H1 (cell line): Measurements from ENCODE around the gene CACNG7. TPM values are rescaled to one million over a fixed set of nuclear protein-coding genes. Genes with fewer than 3 reads are reported as not detected.
"Not testable (repeated sequence)": the region's sequence is repeated elsewhere in the genome, so short reads cannot be mapped to it uniquely, and the experiment has no call there.

ENCODE experiments used
- CTCF ChIA-PET: fragments of 300-600 bp; sonication (Branson Sonifier 250); formaldehyde crosslinking; loops from one replicate; lab custom pipeline; 2021; ENCODE audit not compliant: partially characterized antibody; lab: Charles Lee
- POLR2A ChIA-PET: fragments of 300-600 bp; sonication (Branson Sonifier 250); formaldehyde crosslinking; loops from one replicate; lab custom pipeline; 2021; ENCODE audit warnings: inconsistent platforms; ENCODE audit not compliant: partially characterized antibody; lab: Charles Lee
- DNase-seq, 2 experiments: peaks; one replicate each; pipeline versions ENCODE4 v3.0.0 to v3.0.0-alpha.2; 2010 to 2022; ENCODE audit warnings: low spot score in 2 of 2, low read depth in 1 of 2, mixed read lengths in 1 of 2
- FAIRE-seq: peaks from 2 replicates; lab custom pipeline; 2011; peaks lifted over from hg19 to GRCh38; lab: Jason Lieb, UNC
- H2AFZ ChIP-seq: 2 replicates; pipeline ENCODE4 v1.8.1; 2012; ENCODE audit warnings: low read length, inconsistent platforms
- H2AK5ac ChIP-seq: 2 replicates; pipeline ENCODE4 v1.6.1; 2013; ENCODE audit warnings: low read depth, low read length
- H2BK120ac ChIP-seq: replicated peaks from 2 replicates; pipeline ENCODE3; 2013; ENCODE audit warnings: low read depth, low read length, inconsistent platforms
- H2BK12ac ChIP-seq: 2 replicates; pipeline ENCODE4 v1.6.1; 2013; ENCODE audit warnings: low read depth, low read length
- H2BK15ac ChIP-seq: 2 replicates; pipeline ENCODE4 v1.6.1; 2013; ENCODE audit warnings: low read length
- H2BK20ac ChIP-seq: 2 replicates; pipeline ENCODE4 v1.6.1; 2013; ENCODE audit warnings: low read length
- H2BK5ac ChIP-seq: 2 replicates; pipeline ENCODE4 v1.6.1; 2013; ENCODE audit warnings: low read depth, low read length
- H3K14ac ChIP-seq: 2 replicates; pipeline ENCODE4 v1.6.1; 2013; ENCODE audit warnings: inconsistent platforms; ENCODE audit not compliant: insufficient read length
- H3K18ac ChIP-seq: 2 replicates; pipeline ENCODE4 v1.6.1; 2013; ENCODE audit warnings: low read length; ENCODE audit errors: extremely low read depth
- H3K23ac ChIP-seq: 2 replicates; pipeline ENCODE4 v1.6.1; 2013; ENCODE audit warnings: inconsistent platforms; ENCODE audit not compliant: insufficient read length
- H3K23me2 ChIP-seq: 2 replicates; pipeline ENCODE4 v1.6.1; 2013; ENCODE audit warnings: low read depth, low read length
- H3K27ac ChIP-seq: 2 replicates; pipeline ENCODE4 v1.6.1; 2011; ENCODE audit warnings: low read depth, low read length, inconsistent platforms
- H3K27me3 ChIP-seq, 4 experiments: replicated peaks in 1 of 4; 1 replicate in 1 of 4; 2 replicates in 3 of 4; pipeline versions ENCODE4 v1.6.1 to v1.8.1; 2011 to 2013; ENCODE audit warnings: low read length in 3 of 4, mild to moderate bottlenecking in 3 of 4, inconsistent platforms in 2 of 4, mixed read lengths in 2 of 4, moderate library complexity in 1 of 4; ENCODE audit not compliant: control insufficient read depth in 3 of 4, insufficient read depth in 3 of 4; ENCODE audit errors: extremely low read depth in 1 of 4
- H3K36me3 ChIP-seq, 4 experiments: 2 replicates each; pipeline versions ENCODE4 v1.6.1 to v1.8.1; 2011 to 2013; ENCODE audit warnings: mild to moderate bottlenecking in 4 of 4, low read length in 3 of 4, moderate library complexity in 2 of 4, control low read depth in 1 of 4, inconsistent platforms in 1 of 4; ENCODE audit not compliant: insufficient read depth in 4 of 4, control insufficient read depth in 2 of 4
- H3K4ac ChIP-seq: replicated peaks from 2 replicates; pipeline ENCODE3; 2013; ENCODE audit warnings: low read length, low read depth, mixed read lengths, inconsistent platforms; ENCODE audit not compliant: insufficient read length
- H3K4me1 ChIP-seq, 4 experiments: replicated peaks in 1 of 4; 1 replicate in 1 of 4; 2 replicates in 3 of 4; pipeline versions ENCODE4 v1.6.1 to v1.8.1; 2011 to 2013; ENCODE audit warnings: low read length in 3 of 4, inconsistent platforms in 2 of 4, mixed read lengths in 1 of 4; ENCODE audit not compliant: insufficient read depth in 4 of 4, control insufficient read depth in 3 of 4
- H3K4me2 ChIP-seq, 2 experiments: 2 replicates each; pipeline versions ENCODE4 v1.6.1 to v1.8.1; 2011 to 2013; ENCODE audit warnings: low read depth in 2 of 2, low read length in 2 of 2, control low read depth in 1 of 2, inconsistent platforms in 1 of 2, mild to moderate bottlenecking in 1 of 2; ENCODE audit not compliant: insufficient read depth in 1 of 2
- H3K4me3 ChIP-seq, 4 experiments: fragments of 200-600, 300-600 bp in 1 of 4; sonication (generic), shearing (Covaris generic), sonication (Bioruptor Twin) in 1 of 4; 2 replicates each; pipeline versions ENCODE4 v1.5.1 to v1.8.1; 2011 to 2016; ENCODE audit warnings: low read length in 4 of 4, low read depth in 3 of 4, control low read depth in 2 of 4, inconsistent platforms in 2 of 4, mild to moderate bottlenecking in 2 of 4, mixed read lengths in 1 of 4, moderate library complexity in 1 of 4; ENCODE audit not compliant: insufficient read depth in 2 of 4; ENCODE audit errors: extremely low read depth in 1 of 4
- H3K56ac ChIP-seq: replicated peaks from 2 replicates; pipeline ENCODE3; 2013; ENCODE audit warnings: low read depth, mild to moderate bottlenecking, mixed read lengths, low read length, inconsistent platforms; ENCODE audit not compliant: insufficient read length
- H3K79me1 ChIP-seq: 2 replicates; pipeline ENCODE4 v1.6.1; 2013; ENCODE audit warnings: low read depth, low read length, control low read depth
- H3K79me2 ChIP-seq, 2 experiments: 2 replicates each; pipeline versions ENCODE4 v1.6.1 to v1.8.1; 2012 to 2013; ENCODE audit warnings: low read length in 2 of 2, mild to moderate bottlenecking in 2 of 2, inconsistent platforms in 1 of 2; ENCODE audit not compliant: insufficient read depth in 2 of 2, control insufficient read depth in 1 of 2
- H3K9ac ChIP-seq, 4 experiments: replicated peaks in 1 of 4; 1 replicate in 1 of 4; 2 replicates in 3 of 4; pipeline versions ENCODE4 v1.6.1 to v1.8.1; 2011 to 2013; ENCODE audit warnings: low read depth in 3 of 4, low read length in 3 of 4, control low read depth in 2 of 4, mild to moderate bottlenecking in 2 of 4, moderate library complexity in 2 of 4, inconsistent platforms in 1 of 4; ENCODE audit errors: extremely low read depth in 1 of 4
- H3K9me3 ChIP-seq, 2 experiments: 2 replicates each; pipeline versions ENCODE4 v1.6.1 to v1.8.1; 2012 to 2013; ENCODE audit warnings: mild to moderate bottlenecking in 2 of 2, moderate library complexity in 2 of 2, control low read depth in 1 of 2, inconsistent platforms in 1 of 2, low read depth in 1 of 2, low read length in 1 of 2, mixed read lengths in 1 of 2; ENCODE audit not compliant: insufficient read depth in 2 of 2
- H4K20me1 ChIP-seq, 2 experiments: replicated peaks in 1 of 2; 2 replicates each; pipeline versions ENCODE3 to v1.8.1; 2011 to 2013; ENCODE audit warnings: inconsistent platforms in 2 of 2, low read length in 2 of 2, mild to moderate bottlenecking in 1 of 2; ENCODE audit not compliant: insufficient read depth in 2 of 2, control insufficient read depth in 1 of 2
- H4K5ac ChIP-seq: 2 replicates; pipeline ENCODE4 v1.6.1; 2013; ENCODE audit warnings: low read length, low read depth, mixed read lengths, inconsistent platforms; ENCODE audit not compliant: insufficient read length
- H4K8ac ChIP-seq: 2 replicates; pipeline ENCODE4 v1.8.0; 2013; ENCODE audit warnings: mild to moderate bottlenecking, moderate library complexity, low read length, inconsistent platforms; ENCODE audit not compliant: insufficient read depth; ENCODE audit errors: extremely low read depth
- H4K91ac ChIP-seq: replicated peaks from 2 replicates; pipeline ENCODE3; 2013; ENCODE audit warnings: low read length, mixed read lengths, inconsistent platforms; ENCODE audit not compliant: insufficient read length
- CBX5 ChIP-seq: fragments of 300-800, 300-1000 bp; sonication (generic); IDR thresholded peaks from 2 replicates; pipeline ENCODE4 v1.7.1; 2016; ENCODE audit warnings: antibody characterized with exemption, low read length, low read depth
- CBX8 ChIP-seq: fragments of 300-800, 300-1000 bp; sonication (generic); IDR thresholded peaks from 2 replicates; pipeline ENCODE4 v1.7.1; 2016; ENCODE audit warnings: low read depth, low read length, borderline replicate concordance
- EZH2 ChIP-seq: fragments of 200-600 bp; sonication (generic); IDR thresholded peaks from 2 replicates; pipeline ENCODE4 v1.7.1; 2012; ENCODE audit warnings: low read depth, mild to moderate bottlenecking, moderate library complexity, low read length, inconsistent platforms; ENCODE audit not compliant: severe bottlenecking
- HDAC2 ChIP-seq, 2 experiments: fragments of 300-600 bp in 1 of 2; sonication (generic) in 1 of 2; IDR thresholded peaks; 2 replicates each; pipeline ENCODE4 v1.6.1; 2011 to 2012; ENCODE audit warnings: low read depth in 2 of 2, low read length in 2 of 2, mild to moderate bottlenecking in 2 of 2, moderate library complexity in 2 of 2, borderline replicate concordance in 1 of 2, inconsistent platforms in 1 of 2
- KDM1A ChIP-seq: fragments of 200-600, 300-600 bp; sonication (generic); IDR thresholded peaks from 2 replicates; pipeline ENCODE4 v1.7.1; 2016; ENCODE audit warnings: mild to moderate bottlenecking, low read length, borderline replicate concordance
- RAD21 ChIP-seq, 2 experiments: IDR thresholded peaks in 1 of 2; conservative IDR thresholded peaks in 1 of 2; 2 replicates each; pipeline ENCODE4 v1.6.1; 2011; ENCODE audit warnings: low read depth in 2 of 2, low read length in 2 of 2, improper control_type of control experiment in 1 of 2, inconsistent platforms in 1 of 2, mild to moderate bottlenecking in 1 of 2, moderate library complexity in 1 of 2
- SAP30 ChIP-seq: fragments of 300-600 bp; sonication (generic); IDR thresholded peaks from 2 replicates; pipeline ENCODE4 v1.7.1; 2012; ENCODE audit warnings: low read length, moderate library complexity, mild to moderate bottlenecking, inconsistent platforms; ENCODE audit not compliant: insufficient read depth, insufficient replicate concordance
- TBP ChIP-seq: IDR thresholded peaks from 2 replicates; pipeline ENCODE4 v1.6.1; 2011; ENCODE audit warnings: low read depth, low read length, improper control_type of control experiment
- TEAD4 ChIP-seq: IDR thresholded peaks from 2 replicates; pipeline ENCODE4 v1.6.1; 2012; ENCODE audit warnings: low read depth, low read length, inconsistent platforms, mixed read lengths
- YY1 ChIP-seq: IDR thresholded peaks from 2 replicates; pipeline ENCODE4 v1.6.1; 2011; ENCODE audit warnings: low read depth, mild to moderate bottlenecking, low read length
- ZNF274 ChIP-seq: IDR thresholded peaks from 2 replicates; pipeline ENCODE4 v1.7.0; 2012; ENCODE audit warnings: low read length, borderline replicate concordance; ENCODE audit errors: extremely low read depth
- WGBS, 2 experiments: shearing (Covaris generic) in 1 of 2; methylation state at CpG; one replicate each; pipeline versions ENCODE4 v1.1.6 to v1.1.7; 2013 to 2015; ENCODE audit warnings: low lambda C conversion rate in 2 of 2, mixed read lengths in 2 of 2, inconsistent platforms in 1 of 2, low coverage in 1 of 2, missing lambda C conversion rate in 1 of 2; ENCODE audit not compliant: insufficient replicate concordance in 2 of 2, insufficient coverage in 1 of 2, insufficient read length in 1 of 2; ENCODE audit errors: extremely low coverage in 1 of 2, missing lambda C conversion rate in 1 of 2; 5-methylcytosine and 5-hydroxymethylcytosine counted together
- polyA plus RNA-seq, 7 experiments: library from polyadenylated mRNA; depleted of rRNA in 3 of 7; stranded (reverse) in 5 of 7; unstranded in 2 of 7; fragments of >200 nt in 5 of 7; fragments of 200-250 nt in 2 of 7; gene quantifications; 1 replicate in 5 of 7; 2 replicates in 1 of 7; 4 replicates in 1 of 7; pipeline versions ENCODE4 v1.2.1 to v1.2.3, GENCODE V29; 2011 to 2013; ENCODE audit warnings: missing spikeins in 2 of 7, mixed read lengths in 2 of 7
- total RNA-seq: library from RNA; stranded (reverse); fragmentation: NEBNext Ultra II Directional; extraction: Animal tissue kit (Norgen Biotek cat#: 25700); gene quantifications from 2 replicates; pipeline ENCODE4 v1.2.1, GENCODE V29; 2021

CACNG7 gene
- total and polyA plus RNA-seq, 2 of the 8 experiments (the other 6 are each of a cell fraction or from before 2014, with no cell fraction given) = 28.9 to 69.8 TPM

- no peak for TF ChIP-seq HDAC2 (IDR thresholded peaks at IDR 0.05; ENCODE audit: borderline replicate concordance in 1 of 2, low read depth in 2 of 2, low read length in 2 of 2)
- no peak for TF ChIP-seq TBP
- no peak for TF ChIP-seq CBX5
- TF ChIP-seq KDM1A = peak; percentile 59; the same call in 1 of the 2 replicates
- TF ChIP-seq TEAD4 = peak; percentile 77; the same call in 1 of the 2 replicates
- TF ChIP-seq YY1 = 0 out of 2 replicates have a peak, but pooled peaks have one; percentile 13
- no peak for TF ChIP-seq EZH2
- no peak for TF ChIP-seq ZNF274
- TF ChIP-seq CBX8 = no peak
- TF ChIP-seq SAP30 = no peak
- peak; percentile 65 to 74 for TF ChIP-seq RAD21 (IDR thresholded peaks at IDR 0.05 in 1 of 2, conservative IDR thresholded peaks at IDR 0.05 in 1 of 2; ENCODE audit: low read depth in 2 of 2, low read length in 2 of 2)
- TF ChIP-seq, all 59 proteins: peak for 5
Observed at GRCh38 chr19:53947624-53948023, 38.5 kb downstream of the CACNG7 start (continued).

DNA sequence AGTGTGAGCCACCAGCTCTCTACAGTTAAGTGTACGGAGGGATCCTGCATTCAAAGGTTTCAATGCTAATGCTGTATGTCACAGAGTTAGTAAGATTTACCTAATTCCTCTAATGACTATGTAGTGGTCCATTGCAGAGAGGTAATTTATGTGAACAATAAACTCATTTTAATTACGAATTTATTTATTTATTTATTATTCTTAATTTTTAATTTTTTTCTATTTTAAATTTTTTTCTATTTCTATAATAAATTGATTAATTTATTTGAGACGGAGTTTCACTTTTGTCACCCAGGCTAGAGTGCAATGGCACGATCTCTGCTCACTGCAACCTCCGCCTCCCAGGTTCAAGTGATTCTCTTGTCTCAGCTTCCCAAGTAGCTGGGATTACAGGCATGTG, 39.5 kb downstream of the CACNG7 start:
- peaks cover 0 to 13% (median 6%) of the 10 kb centered on the region in 4 experiments; a peak in 4 of 7 replicates for H3K4me1 ChIP-seq
- DNase-seq, H4K91ac ChIP-seq, H2BK120ac ChIP-seq, H2BK12ac ChIP-seq, H3K9ac ChIP-seq, H2AFZ ChIP-seq, H4K20me1 ChIP-seq, H2BK15ac ChIP-seq, H3K4me2 ChIP-seq, H2BK20ac ChIP-seq, H3K18ac ChIP-seq, H3K4ac ChIP-seq, H3K4me3 ChIP-seq, H3K36me3 ChIP-seq, H4K8ac ChIP-seq, H2AK5ac ChIP-seq, H3K79me2 ChIP-seq, H3K27ac ChIP-seq, H3K56ac ChIP-seq, FAIRE-seq, H3K23me2 ChIP-seq, H4K5ac ChIP-seq, H3K14ac ChIP-seq, H3K23ac ChIP-seq, H3K27me3 ChIP-seq, H2BK5ac ChIP-seq, H3K79me1 ChIP-seq, H3K9me3 ChIP-seq: not testable (repeated sequence)
- ChIA-PET CTCF (interaction anchor here (0.8 to 3.9 kb wide), 24 partner anchors 11 to 147 kb away, joined by 3 to 33 read pairs (median 10); no protein-coding TSS in a partner anchor), POLR2A (interaction anchor here (0.9 to 3.5 kb wide), 11 partner anchors 8 to 80 kb away, joined by 3 to 33 read pairs (median 4); no protein-coding TSS in a partner anchor)
- 73% methylated on average over 5 of the region's 5 CpGs; no CpG with 5 or more reads in 1 of the 2 experiments for WGBS, 2 experiments
